Posterior cingulate gyrus (tissue), 11 donors: ENCODE measurements around the gene MRTFA.
A peak's percentile ranks its signal among the peaks of the same experiment; 100 is the strongest.

ENCODE experiments used
- DNase-seq, 10 donors: peaks; one replicate each; pipeline versions ENCODE4 v3.0.0 to v3.0.0-alpha.2; 2020 to 2021; ENCODE audit warnings: mixed read lengths in 3 of 10
- intact Hi-C: fragments of 100-400 bp; cut with DNase I; formaldehyde crosslinking; loops from one replicate; pipeline ENCODE4 v1.15.1; 2023

MRTFA gene

DNA sequence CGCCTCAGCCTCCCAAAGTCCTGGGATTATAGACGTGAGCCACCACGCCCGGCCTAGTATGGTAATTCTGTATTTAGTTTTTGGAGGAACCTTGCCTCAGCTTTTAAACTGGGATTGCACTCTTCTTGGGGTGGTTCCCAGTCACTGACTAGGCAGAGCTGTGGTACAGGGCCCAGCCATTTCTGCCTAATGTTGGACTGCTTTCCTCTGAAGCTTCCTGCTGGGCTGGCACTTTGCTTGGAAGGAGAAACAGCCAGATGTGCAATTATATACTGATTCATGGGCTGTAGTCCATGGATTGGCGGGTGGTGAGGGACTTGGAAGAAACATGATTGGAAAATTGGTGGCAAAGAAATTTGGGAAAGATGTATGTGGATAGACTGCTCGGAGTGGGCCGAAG, 25.2 kb upstream of the MRTFA start:
- intact Hi-C loops = no loop called here
- no peak for DNase-seq

DNA sequence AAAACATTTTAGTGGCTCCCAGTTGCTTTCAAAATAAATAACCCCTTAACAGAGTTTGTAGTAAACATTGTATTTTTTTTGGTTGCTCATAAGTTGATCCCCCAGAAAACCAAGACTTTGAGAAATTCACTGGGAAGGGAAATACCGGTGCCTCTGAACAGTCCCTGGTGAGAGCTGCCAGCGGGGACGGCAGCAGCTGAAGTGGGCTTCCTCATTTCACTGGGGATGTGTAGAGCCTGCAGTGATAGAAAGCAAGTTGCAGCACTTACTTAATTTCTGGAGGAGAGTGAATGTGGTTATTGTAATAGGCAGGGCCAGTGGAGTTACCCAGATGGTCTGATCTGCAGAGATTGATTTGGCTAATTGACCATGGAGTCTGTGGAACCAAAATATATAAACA, 24.2 kb upstream of the MRTFA start:
- intact Hi-C loops = no loop called here
- DNase-seq = no peak

DNA sequence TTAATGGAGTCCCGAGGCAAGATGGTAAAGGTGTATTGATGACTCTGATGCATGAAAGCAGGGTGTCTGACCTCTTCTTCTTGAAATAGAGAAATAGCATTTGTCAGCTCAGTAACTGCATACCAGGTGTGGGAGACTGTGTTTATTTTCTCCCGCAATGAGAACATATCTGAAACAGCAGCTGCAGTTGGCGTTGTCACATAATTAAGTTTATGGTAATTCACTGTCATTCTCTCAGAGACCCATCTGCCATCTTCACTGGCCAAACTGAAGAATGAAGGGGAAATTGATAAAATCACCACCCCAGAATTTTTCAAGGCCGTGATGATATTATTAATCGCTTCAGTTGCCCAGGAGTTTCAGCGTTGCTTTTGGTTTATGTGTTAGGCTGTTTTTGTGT, 22.6 kb upstream of the MRTFA start:
- DNase-seq = no peak
- intact Hi-C loops = loop anchor here (10.0 kb wide), 1 partner anchor 236 kb away; no protein-coding TSS in a partner anchor

DNA sequence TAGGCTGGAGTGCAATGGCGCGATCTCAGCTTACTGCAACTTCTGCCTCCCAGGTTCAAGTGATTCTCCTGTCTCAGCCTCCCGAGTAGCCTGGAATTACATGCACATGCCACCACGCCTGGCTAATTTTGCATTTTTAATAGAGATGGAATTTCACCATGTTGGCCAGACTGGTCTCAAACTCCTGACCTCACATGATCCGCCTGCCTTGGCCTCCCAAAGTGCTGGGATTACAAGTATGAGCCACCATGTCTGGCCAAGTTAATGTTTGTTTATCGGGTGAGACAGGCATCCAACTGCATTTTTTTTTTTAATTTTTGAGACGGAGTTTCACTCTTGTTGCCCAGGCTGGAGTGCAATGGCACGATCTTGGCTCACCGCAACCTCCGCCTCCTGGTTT, 20.1 kb upstream of the MRTFA start:
- intact Hi-C loops = loop anchor here (10.0 kb wide), 1 partner anchor 238 kb away; no protein-coding TSS in a partner anchor
- peak in 1 of 10 donors; percentile 8 for DNase-seq

DNA sequence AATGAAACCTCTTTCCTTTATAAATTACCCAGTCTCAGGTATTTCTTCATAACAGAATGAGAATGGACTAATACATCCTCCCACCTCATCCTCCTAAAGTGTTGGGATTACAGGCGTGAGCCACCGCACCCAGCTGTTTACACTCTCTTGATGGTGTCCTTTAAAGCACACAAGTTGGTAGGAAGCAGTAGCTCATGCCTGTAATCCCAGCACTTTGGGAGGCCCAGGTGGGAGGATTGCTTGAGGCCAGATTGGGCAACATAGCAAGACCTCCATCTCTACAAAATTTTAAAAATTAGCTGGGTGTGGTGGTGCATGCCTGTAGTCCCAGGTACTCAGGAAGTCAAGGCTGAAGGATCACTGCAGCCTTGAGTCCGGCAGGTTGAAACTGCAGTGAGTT, 19.4 kb upstream of the MRTFA start:
- intact Hi-C loops = loop anchor here (10.0 kb wide), 1 partner anchor 239 kb away; no protein-coding TSS in a partner anchor
- DNase-seq = peak in 1 of 10 donors; percentile 36

DNA sequence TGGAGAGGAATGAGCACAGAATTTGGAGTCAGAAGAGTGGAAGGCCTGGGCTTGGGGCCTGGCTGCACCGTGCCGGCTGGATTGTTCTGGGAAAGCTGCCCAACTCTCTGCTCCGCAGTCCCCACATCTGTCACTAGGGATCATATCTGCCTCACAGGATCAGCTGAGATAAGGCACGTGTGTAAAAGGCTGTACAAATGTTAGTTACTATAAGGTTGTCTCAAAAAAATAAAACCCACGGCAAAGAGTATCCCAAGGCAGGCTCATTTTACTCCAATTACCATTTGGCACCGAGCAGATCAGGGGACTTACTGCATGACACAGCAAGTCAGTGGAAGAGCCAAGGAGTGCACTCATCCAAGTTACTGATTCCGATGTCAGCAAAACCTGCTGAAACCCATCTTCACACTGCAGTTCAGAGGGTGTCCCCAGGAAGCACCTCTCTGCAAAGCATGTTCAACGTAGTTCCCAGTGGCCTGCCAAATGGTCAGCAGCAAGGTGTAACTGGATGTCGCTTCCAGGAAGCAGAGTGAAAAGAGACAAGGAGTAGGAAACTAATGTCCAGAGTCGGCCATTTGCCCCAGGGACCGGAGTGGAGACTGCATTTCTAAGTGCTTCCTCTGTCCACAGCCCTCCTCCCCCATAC, 18.1 kb upstream of the MRTFA start:
- intact Hi-C loops = loop anchor here (1.0 to 10.0 kb wide), 2 partner anchors 106 to 240 kb away; no protein-coding TSS in a partner anchor
- peak; percentile 34 to 94 (median 59) for DNase-seq

DNA sequence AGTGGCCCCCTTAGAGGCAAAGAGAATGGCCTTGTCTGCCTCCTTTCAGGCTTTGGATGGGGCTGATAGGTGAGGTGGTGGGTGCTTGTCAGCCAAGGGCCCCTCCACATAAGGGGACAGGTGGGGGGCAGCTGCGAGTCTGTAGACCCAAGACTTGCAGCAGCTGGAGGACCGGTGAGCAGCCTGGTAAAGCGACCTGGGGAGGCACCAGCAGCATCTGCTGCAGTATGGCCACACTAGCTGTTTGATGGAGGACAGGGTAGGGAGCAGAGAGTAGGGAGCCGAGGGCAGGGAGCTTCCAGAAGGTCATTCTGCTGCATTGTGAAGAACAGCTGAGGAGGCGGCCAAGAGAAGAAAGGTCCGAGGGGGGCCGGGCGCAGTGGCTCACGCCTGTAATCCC, 16.8 kb upstream of the MRTFA start:
- DNase-seq = peak in 1 of 10 donors; percentile 59
- intact Hi-C loops = loop anchor here (10.0 kb wide), 1 partner anchor 241 kb away; no protein-coding TSS in a partner anchor

DNA sequence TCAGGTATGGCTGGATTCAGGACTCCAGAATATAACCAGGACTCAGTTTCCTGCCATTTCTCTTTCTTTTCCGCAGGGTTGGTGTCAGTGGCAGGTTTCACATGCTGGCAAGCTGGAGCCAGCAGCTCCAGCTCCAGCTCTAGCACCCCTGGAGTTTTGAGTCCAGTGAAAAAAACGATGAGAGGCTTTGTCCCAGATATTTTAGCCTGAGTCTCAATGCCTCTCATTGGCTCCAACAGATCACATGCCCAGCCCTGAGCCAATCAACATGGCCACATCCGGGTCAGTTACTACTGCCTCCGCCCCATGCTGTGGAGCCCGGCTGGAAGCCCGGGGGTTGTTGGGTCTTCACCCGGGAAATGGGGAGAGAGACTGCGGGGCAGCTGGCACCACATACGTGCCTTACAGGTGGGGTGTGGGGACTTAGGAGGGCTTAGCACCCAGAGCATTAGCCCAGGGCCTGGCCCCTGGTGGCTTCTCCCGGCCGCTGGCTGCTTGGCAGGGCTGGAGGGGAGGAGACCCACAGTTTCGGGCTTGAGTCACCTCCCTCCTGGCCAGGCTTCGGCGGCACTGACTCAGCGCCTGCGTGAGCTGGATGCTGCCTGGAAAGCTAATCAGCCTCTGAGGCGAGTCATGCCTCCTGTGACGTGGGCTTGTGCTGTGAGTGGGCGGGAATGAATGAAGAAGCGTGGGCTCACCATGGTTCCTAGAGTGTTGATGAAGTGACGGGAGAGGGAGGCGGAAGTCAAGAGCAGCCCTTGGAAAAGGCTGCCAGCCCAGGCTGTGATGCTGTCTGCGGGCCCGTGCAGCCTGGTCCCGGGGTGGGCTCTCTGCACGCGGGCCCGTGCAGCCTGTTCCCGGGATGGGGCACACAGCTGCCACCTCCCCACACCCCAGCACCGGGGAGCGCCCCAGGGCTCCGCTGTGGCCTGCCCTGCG, 15.3 kb upstream of the MRTFA start:
- DNase-seq = peak; percentile 92 to 99 (median 97)
- intact Hi-C loops = loop anchor here (2.0 to 10.0 kb wide), 2 partner anchors 15 to 243 kb away; partner anchors contain the start of gene MRTFA

DNA sequence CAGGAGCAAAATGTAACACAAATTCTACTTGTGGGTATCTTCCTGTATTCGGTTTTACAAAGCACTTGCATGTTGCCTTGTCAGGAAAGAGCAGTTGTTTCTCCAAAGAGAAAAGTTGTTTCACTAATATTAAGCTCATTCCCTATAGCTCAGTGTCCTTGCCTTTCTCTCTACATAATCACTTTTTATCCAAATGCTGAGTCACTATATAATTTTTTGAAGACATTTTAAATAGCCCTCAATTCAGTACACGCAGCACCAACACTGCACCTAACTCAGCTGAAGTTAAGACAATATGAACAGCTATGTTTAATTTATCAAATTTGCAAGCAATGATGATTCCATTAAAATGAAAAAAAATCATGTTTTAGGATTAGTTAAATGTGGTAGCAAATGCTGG, 14.5 kb upstream of the MRTFA start:
- intact Hi-C loops = loop anchor here (2.0 to 10.0 kb wide), 2 partner anchors 14 to 244 kb away; partner anchors contain the start of gene MRTFA
- no peak for DNase-seq

DNA sequence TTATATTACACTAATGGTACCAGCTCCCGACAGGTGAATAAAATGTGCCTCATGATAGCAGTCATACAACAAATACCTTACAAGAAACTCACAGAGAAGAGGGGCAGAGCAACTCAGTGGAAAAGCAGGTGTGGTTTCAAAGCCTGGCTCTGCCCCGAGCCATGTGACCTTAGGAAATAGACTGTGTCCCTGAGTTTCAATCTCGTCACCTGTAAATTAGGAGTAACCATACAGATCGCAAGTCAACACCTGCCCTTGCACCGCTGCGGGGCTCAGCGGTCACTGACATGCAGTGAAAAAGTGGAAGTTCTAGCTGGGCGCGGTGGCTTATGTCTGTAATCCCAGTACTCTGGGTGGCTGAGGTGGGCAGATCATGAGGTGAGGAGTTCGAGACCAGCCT, 11.9 kb upstream of the MRTFA start:
- peak in 1 of 10 donors; percentile 25 for DNase-seq
- intact Hi-C loops = no loop called here

DNA sequence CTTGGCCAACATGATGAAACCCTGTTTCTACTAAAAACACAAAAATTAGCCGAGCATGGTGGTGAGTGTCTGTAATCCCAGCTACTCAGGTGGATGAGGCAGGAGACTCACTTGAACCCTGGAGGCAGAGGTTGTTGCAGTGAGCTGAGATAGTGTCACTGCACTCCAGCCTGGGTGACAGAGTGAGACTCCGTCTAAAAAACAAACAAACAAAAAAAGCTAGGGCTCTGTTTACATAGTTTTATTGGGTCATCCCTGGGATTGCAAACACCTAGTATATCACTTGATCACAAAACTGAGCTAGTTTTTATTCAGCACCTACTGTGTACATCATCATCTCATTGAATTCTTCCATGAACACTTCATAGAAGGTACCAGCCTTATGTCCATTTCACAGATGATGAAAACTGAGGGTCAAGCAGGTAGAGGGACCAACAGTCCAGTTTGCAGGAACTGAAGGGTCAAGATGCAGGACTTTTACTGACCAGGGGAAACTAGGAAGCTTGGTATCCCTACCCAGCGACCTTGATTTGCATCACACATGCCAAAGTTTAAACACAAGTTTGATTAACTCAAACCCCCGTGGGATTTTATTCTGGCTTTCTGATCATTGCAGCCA, 9.2 kb upstream of the MRTFA start:
- intact Hi-C loops = loop anchor here (1.0 kb wide), 2 partner anchors 120 to 208 kb away; no protein-coding TSS in a partner anchor
- DNase-seq = no peak

DNA sequence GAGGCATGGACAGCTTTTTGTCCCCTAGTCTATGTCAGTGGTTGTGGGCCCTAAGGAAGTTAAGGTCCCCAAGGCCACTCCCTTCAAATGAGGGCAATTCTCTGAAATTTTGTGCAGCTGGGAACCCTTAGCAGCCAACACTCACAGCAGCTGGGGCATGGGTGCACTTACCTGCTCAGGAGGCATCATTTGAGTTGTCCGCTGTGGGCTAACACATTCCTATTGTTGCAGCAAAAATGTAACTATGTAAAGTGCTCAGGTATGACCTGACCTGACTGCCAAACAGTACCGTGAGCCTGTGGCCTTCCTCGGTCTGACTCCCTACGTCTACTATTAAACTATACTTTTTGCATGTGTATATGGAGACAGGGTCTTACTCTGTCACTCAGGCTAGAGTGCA, 5.8 kb upstream of the MRTFA start:
- intact Hi-C loops = no loop called here
- peak in 1 of 10 donors; percentile 7 for DNase-seq

DNA sequence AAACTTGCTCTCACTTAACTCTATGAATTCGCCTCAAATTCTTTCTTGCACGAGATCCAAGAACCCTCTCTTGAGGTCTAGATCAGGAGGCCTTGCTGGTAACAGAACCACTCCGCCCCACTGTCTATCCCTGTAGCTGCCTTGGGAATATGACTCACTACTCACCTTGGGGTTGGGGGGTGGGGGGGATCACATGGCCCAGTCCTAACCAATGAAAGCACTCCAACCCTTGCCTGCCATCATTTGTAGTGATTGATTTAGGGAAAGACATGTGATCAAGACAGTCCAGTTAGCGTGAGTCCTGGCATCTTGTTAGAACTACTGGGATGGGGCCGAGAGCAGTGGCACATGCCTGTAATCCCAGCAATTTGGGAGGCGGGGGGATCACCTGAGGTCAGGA, 4.8 kb upstream of the MRTFA start:
- intact Hi-C loops = no loop called here
- DNase-seq = peak in 1 of 10 donors; percentile 46

DNA sequence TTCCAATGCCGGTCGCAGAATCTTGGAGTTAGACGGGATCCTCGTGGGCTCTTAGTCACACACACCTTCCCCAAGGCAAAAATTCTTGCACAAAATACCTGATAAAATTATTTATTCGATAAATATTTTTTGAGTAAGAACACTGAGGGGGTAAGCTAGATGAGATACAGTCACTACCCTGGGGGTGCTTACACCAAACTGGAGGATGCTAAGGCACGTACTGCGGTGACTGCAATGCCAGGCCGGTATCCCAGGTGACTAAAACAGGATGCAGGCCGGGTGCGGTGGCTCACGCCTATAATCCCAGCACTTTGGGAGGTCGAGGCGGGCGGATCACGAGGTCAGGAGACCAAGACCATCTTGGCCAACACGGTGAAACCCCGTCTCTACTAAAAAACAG, 1.7 kb upstream of the MRTFA start:
- DNase-seq = peak in 1 of 10 donors; percentile 51
- intact Hi-C loops = no loop called here

DNA sequence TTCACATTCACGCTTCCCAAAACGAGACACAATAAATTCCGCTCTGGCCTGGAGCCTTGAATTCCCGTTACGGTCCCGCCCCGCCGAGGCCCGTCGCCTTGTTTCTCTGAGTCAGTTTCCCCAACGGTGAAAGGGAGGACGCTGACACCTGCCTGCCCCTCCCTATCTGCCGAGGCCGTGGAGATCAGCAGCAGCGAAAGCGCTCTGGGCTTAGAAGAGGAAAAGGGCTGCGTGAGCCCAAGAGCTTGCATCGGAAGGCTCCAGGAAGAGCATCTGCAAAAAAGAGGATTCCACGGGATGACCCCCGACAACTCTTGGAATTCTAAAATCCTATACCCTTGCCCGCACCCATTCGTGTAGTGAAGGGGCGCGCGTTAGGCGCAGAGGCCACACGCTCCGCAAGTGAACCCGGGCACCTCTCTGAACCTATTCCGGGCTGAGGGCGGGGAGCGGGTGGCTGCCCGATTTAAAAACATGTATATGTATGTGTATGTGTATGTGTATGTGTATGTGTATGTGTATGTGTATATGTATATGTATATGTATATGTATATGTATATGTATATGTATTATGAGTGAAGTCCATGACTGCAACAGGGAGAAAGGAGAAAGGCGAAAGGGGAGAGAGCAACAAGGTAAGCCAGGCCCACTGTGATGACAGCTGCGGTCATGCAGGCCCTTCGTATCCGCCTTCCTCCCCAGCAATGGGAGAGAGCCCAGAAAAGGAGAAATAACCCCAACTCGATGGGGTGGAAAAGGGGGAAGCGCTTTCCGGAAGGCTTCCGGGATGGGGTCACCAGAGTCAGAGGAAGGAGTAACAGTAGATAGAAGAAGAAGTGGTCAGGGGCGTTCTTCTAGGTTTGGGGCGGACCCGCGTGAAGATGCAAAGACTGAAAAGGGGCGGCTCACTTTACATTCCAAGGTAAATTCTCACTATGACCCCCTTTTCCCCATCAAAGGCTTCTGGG, 948 bp upstream of the MRTFA start:
- intact Hi-C loops = loop anchor here (2.0 kb wide), 1 partner anchor 13 kb away; no protein-coding TSS in a partner anchor
- DNase-seq = peak in 4 of 10 donors; percentile 14 to 91 (median 78)

DNA sequence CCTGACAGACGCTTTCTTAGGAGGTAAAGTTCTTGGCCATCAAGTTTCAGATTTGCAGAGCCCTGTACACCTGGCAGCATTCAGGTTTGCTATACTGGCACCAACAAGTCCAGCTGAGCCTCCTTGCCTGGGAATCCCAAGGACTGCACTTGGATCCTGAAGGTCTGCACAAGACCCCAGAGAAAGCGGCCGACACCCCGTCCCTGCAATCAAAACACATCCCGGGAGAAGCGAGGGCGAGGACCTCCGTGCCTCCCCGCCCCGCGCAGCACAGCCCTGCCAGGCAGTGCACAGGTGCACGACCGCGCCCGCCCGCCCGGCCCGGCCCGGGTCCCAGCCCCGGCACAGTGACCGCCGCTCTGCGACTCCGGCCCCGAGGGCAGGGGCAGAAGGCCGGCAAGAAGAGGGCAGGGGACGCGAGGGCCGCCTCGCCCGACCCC, 559 bp downstream of the MRTFA start:
- intact Hi-C loops = loop anchor here (2.0 kb wide), 1 partner anchor 15 kb away; no protein-coding TSS in a partner anchor
- peak in 2 of 10 donors; percentile 80 to 82 for DNase-seq

DNA sequence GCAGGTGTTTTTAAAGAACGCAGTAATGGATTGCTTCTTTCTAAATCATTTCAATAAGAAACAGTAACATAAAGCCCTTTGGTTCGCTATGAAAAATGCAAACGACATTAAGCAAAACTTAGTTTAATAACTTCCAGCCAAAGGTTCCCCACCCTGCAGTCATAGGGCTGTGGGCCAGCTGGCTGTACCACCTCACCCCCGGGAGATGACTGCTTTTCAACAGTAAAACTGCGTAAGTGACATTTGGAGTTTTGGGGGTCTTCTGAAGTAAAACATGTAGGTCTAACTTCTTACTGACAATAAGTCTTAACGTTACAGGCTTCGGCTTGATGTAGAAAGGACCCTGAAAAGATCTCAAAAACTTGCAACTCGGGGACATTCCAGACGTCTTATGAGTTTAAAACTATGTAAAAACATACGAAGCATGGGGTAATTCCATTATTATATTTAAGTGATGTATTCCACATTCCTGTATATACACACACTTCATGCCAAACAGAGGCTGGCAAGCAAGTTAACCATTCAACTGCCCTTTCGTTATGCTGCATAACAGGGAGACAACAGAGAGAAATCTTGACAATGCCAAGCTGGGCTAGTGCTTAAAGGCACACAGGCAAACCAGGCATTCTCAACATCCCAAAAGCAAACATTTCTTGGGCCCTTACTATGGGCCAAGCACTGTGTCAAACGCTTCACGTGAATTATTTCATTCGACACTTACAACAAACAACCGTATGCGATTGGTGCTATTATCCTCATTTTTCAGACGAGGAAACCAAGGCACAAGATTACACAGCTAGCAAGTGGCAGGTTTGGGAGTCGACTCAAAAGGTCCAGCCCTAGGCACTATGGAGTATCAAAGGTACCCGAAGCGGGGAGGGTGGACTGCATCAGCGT, 1.2 kb downstream of the MRTFA start:
- DNase-seq = peak in 1 of 10 donors; percentile 33
- intact Hi-C loops = no loop called here
